Gastrocnemius medialis (tissue), 4 donors: ENCODE measurements around the gene MPRIP. TPM values are rescaled to one million over a fixed set of nuclear protein-coding genes. Genes with fewer than 3 reads are reported as not detected.
A peak's percentile ranks its signal among the peaks of the same experiment; 100 is the strongest.

Experiments used
- ATAC-seq, 2 donors: fragments of 150-250 bp; one replicate each; pipeline ENCODE4 v1.9.1; 2016
- DNase-seq, 2 donors: peaks; one replicate each; pipeline ENCODE4 v3.0.0-alpha.2; 2019
- H3K27ac ChIP-seq, 4 donors: fragments of 200-600 bp; sonication (generic); 1 replicate in 1 of 4; 2 replicates in 3 of 4; pipeline ENCODE4 v1.5.1; 2016 to 2018; ENCODE audit warnings: mild to moderate bottlenecking in 2 of 4, moderate library complexity in 1 of 4
- H3K27me3 ChIP-seq, 3 donors: fragments of 200-600 bp; sonication (generic) in 2 of 3; 1 replicate in 1 of 3; 2 replicates in 2 of 3; pipeline versions ENCODE4 v1.5.1 to v1.6.0; 2016 to 2019; ENCODE audit warnings: mild to moderate bottlenecking in 1 of 3, moderate library complexity in 1 of 3
- H3K36me3 ChIP-seq, 2 donors: fragments of 200-600 bp; sonication (generic) in 1 of 2; one replicate each; pipeline ENCODE4 v1.5.1; 2017 to 2018
- H3K4me1 ChIP-seq, 2 donors: fragments of 200-600 bp; sonication (generic) in 1 of 2; one replicate each; pipeline ENCODE4 v1.5.1; 2016 to 2017; ENCODE audit warnings: mild to moderate bottlenecking in 2 of 2
- H3K4me3 ChIP-seq, 4 donors: fragments of 200-600 bp; sonication (generic) in 3 of 4; 1 replicate in 1 of 4; 2 replicates in 3 of 4; pipeline ENCODE4 v1.5.1; 2016 to 2019; ENCODE audit warnings: mild to moderate bottlenecking in 2 of 4
- H3K9me3 ChIP-seq, 3 donors: fragments of 200-600 bp; sonication (generic) in 2 of 3; 1 replicate in 1 of 3; 2 replicates in 2 of 3; pipeline ENCODE4 v1.5.1; 2016 to 2019
- POLR2A ChIP-seq, 2 donors: fragments of 450-650 bp; IDR thresholded peaks; one replicate each; pipeline ENCODE4 v1.6.1; 2017; ENCODE audit warnings: antibody characterized with exemption in 2 of 2, mild to moderate bottlenecking in 2 of 2, moderate library complexity in 2 of 2
- in situ Hi-C, 4 donors: fragments of 200-750 bp; cut with MboI; loops; one replicate each; pipeline versions ENCODE4 v1.15.0 to v1.8.0; 2017; ENCODE audit warnings: low sequenced_read_pairs in 4 of 4
- intact Hi-C: fragments of 100-400 bp; cut with DNase I; formaldehyde crosslinking; loops from one replicate; pipeline ENCODE4 v1.15.1; 2023; ENCODE audit warnings: low total_unique reads
- total RNA-seq, 4 donors: library from RNA; depleted of rRNA; stranded (reverse); fragments of >200 nt; gene quantifications; one replicate each; pipeline versions ENCODE4 v1.1.0 to v1.2.3, GENCODE V29; 2016
- TF ChIP-seq, protein P1 (sequence below), 5 experiments: fragments of 450-650 bp in 3 of 5; fragments of 200-600 bp in 2 of 5; sonication (generic) in 2 of 5; IDR thresholded peaks in 4 of 5; conservative IDR thresholded peaks in 1 of 5; 1 replicate in 4 of 5; 2 replicates in 1 of 5; pipeline ENCODE4 v1.5.1; 2016 to 2019; ENCODE audit warnings: antibody characterized with exemption in 5 of 5, mild to moderate bottlenecking in 3 of 5, moderate library complexity in 3 of 5

The MPRIP gene
- total RNA-seq, 4 donors from 2014 or later, result 71.1 to 127 (median 124) TPM

DNA sequence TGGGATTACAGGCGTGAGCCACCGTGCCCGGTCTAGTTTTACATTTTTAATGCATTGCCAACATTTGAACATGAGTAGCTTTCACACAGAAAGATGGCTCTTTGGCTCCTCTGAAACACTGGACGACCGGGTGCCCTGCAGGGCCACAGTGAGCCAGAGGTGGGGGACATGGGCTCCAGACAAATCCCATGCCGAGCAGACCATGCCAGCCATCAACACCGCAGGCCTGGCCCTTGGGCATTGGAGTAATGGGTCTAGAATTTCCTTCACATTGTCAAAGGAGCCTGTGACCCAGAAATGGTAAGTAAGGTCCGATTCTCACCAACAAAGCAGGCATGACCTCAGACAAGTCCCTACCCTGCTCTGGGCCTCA lies 21.4 kb upstream of the MPRIP start:
- intact Hi-C loops, result no loop called here
- Histone ChIP-seq H3K27me3 (no peaks in the 10 kb centered on the region), H3K4me3 (no peak overlapping the region), H3K9me3 (no peaks in the 10 kb centered on the region), H3K36me3 (no peaks in the 10 kb centered on the region), H3K27ac (no peak overlapping the region), H3K4me1 (no peaks in the 10 kb centered on the region)
- TF ChIP-seq, protein P1, sequence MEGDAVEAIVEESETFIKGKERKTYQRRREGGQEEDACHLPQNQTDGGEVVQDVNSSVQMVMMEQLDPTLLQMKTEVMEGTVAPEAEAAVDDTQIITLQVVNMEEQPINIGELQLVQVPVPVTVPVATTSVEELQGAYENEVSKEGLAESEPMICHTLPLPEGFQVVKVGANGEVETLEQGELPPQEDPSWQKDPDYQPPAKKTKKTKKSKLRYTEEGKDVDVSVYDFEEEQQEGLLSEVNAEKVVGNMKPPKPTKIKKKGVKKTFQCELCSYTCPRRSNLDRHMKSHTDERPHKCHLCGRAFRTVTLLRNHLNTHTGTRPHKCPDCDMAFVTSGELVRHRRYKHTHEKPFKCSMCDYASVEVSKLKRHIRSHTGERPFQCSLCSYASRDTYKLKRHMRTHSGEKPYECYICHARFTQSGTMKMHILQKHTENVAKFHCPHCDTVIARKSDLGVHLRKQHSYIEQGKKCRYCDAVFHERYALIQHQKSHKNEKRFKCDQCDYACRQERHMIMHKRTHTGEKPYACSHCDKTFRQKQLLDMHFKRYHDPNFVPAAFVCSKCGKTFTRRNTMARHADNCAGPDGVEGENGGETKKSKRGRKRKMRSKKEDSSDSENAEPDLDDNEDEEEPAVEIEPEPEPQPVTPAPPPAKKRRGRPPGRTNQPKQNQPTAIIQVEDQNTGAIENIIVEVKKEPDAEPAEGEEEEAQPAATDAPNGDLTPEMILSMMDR (IDR thresholded peaks at IDR 0.05 in 4 of 5, conservative IDR thresholded peaks at IDR 0.05 in 1 of 5), result no peak
- TF ChIP-seq POLR2A (IDR thresholded peaks at IDR 0.05), result no peak
- in situ Hi-C loops, result loop anchor here in 1 of 4 donors (25.0 kb wide), 2 partner anchors 116 to 266 kb away; partner anchors contain the start of gene COPS3
- ATAC-seq, result no peak
- no peak for DNase-seq

DNA sequence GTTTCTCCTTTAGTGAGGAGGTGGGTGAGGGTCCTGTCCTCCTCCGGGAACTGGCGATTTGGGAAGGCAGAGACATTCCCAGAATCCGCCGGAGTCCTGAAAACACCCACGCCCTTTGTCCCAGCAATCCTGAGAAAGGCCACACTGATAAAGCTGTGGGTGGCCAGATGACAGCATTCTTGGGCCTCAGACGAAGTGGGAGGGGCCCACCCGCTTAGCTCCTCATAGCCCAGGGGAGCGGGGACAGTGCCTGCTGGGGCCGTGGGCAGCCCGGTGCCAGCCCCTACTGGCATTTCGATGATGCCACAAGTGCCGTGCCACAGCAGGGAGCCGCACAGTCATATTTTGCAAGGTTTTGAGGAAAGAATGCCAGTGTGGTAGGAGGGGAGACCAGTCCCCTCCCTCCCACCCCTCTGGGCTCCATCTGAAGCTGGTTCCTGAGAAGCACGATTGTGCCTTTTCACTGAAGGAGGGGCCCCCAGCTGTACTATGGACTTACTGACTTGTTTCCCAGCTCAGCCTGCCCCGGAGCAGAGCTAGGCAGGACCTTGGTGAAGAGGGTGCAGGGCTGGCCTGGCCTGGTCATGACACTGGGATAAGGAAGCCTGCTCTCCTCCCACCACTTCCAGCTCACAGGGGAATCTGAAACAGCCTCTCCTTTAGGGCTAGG lies 20.9 kb upstream of the MPRIP start:
- H3K4me3 ChIP-seq, result no peak overlapping the region
- DNase-seq, result no peak
- no peaks in the 10 kb centered on the region for H3K36me3 ChIP-seq
- ATAC-seq, result peak in 1 of 2 donors; percentile 42
- H3K9me3 ChIP-seq, result no peaks in the 10 kb centered on the region
- TF ChIP-seq POLR2A (IDR thresholded peaks at IDR 0.05), result no peak
- TF ChIP-seq, protein P1 (IDR thresholded peaks at IDR 0.05 in 4 of 5, conservative IDR thresholded peaks at IDR 0.05 in 1 of 5), result no peak
- H3K27me3 ChIP-seq, result no peaks in the 10 kb centered on the region
- in situ Hi-C loops (loop anchor here in 1 of 4 donors (25.0 kb wide), 2 partner anchors 116 to 266 kb away; partner anchors contain the start of gene COPS3), intact Hi-C loops (no loop called here)
- no peaks in the 10 kb centered on the region for H3K4me1 ChIP-seq
- H3K27ac ChIP-seq, result no peak overlapping the region

DNA sequence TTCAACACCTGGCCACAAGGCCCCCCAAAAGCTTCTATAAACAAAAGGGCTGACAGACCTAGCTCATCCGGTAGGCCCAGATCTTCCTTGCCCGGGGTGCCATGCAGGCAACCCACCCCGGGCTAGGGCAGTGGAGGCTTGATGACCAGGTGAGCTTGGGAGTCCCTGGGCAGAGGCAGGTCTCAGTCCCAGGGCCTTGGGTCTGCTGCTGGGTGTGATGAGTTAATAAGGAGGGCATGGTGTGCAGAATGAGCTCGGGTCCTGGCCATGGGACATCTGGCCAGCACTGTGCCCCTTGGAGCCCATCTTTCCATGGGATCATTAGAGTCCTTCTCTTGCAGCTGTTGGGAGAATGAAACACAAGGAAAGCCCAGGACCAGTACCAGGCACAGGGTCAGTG lies 20.2 kb upstream of the MPRIP start:
- H3K4me3 ChIP-seq, result no peak overlapping the region
- in situ Hi-C loops (loop anchor here in 1 of 4 donors (25.0 kb wide), 2 partner anchors 115 to 265 kb away; partner anchors contain the start of gene COPS3), intact Hi-C loops (no loop called here)
- no peaks in the 10 kb centered on the region for H3K9me3 ChIP-seq
- H3K27ac ChIP-seq, result no peak overlapping the region
- DNase-seq (no peak), ATAC-seq (no peak)
- TF ChIP-seq, protein P1 (IDR thresholded peaks at IDR 0.05 in 4 of 5, conservative IDR thresholded peaks at IDR 0.05 in 1 of 5), result no peak
- no peak for TF ChIP-seq POLR2A (IDR thresholded peaks at IDR 0.05)
- H3K36me3 ChIP-seq, result no peaks in the 10 kb centered on the region
- H3K4me1 ChIP-seq, result no peaks in the 10 kb centered on the region
- H3K27me3 ChIP-seq, result no peaks in the 10 kb centered on the region

DNA sequence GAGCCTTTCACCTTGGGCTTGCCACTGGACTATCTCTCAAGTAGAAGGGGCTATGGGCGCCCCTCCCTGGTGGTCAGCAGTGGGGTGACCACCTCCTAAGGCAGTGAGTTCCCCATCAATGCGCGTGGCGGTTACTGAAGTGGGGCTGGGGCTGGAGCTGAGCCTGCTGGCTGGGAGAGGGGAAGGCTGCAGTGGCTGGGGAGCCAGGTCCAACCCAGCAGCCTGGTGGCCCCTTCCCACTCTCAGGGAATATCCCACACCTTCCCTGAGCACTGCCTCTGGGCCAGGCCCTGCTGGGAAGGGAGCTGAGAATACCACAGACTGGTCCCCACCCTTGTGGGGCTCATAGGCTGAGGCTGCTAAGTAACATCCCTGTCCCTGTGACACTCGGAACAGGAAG lies 19.8 kb upstream of the MPRIP start:
- no peak overlapping the region for H3K4me3 ChIP-seq
- DNase-seq (no peak), ATAC-seq (no peak)
- intact Hi-C loops (no loop called here), in situ Hi-C loops (loop anchor here in 1 of 4 donors (25.0 kb wide), 2 partner anchors 115 to 265 kb away; partner anchors contain the start of gene COPS3)
- H3K36me3 ChIP-seq, result no peaks in the 10 kb centered on the region
- no peaks in the 10 kb centered on the region for H3K9me3 ChIP-seq
- no peak overlapping the region for H3K27ac ChIP-seq
- no peaks in the 10 kb centered on the region for H3K27me3 ChIP-seq
- no peaks in the 10 kb centered on the region for H3K4me1 ChIP-seq
- no peak for TF ChIP-seq POLR2A (IDR thresholded peaks at IDR 0.05)
- TF ChIP-seq, protein P1 (IDR thresholded peaks at IDR 0.05 in 4 of 5, conservative IDR thresholded peaks at IDR 0.05 in 1 of 5), result no peak
